ENCODE measurements around the gene TRIM65.

The TRIM65 gene

GRCh38 chr17:75919611-75920010 lies 22.9 kb upstream of the TRIM65 start:
- in situ Hi-C loops (cut with MboI; ENCODE audit: low pct_unique_long_range_greater_than_20kb, low sequenced_read_pairs) = no loop called here
- no peak for DNase-seq

DNA sequence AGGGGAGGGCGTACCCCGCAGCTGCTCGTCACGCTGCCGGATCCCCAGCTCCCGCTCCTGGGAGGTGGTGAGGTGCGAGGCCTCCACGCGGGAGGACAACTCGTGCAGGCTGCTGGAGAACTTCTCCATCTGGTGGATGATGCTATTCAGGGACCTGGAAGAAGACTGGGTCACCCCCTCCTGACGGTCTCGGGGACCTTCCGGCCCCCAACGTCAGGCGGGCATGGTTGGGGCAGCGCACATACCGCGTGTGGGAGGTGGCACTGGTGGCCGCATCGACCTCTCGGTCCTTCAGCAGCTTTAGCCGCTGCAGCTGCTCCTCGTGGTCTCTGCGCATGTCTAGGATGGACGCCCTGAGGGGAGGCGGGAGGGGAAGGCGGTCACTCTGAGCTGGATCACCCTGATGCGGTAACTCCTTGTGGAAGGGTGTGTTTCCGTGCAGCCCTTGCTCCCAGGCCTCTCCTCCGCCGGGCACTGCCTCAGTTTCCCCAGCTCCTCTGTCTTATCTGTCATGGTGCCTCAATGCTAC lies 21.2 kb upstream of the TRIM65 start:
- DNase-seq = no peak
- in situ Hi-C loops (cut with MboI; ENCODE audit: low pct_unique_long_range_greater_than_20kb, low sequenced_read_pairs) = no loop called here

GRCh38 chr17:75917141-75917916 lies 20.6 kb upstream of the TRIM65 start:
- in situ Hi-C loops (cut with MboI; ENCODE audit: low pct_unique_long_range_greater_than_20kb, low sequenced_read_pairs) = no loop called here
- no peak for DNase-seq

DNA sequence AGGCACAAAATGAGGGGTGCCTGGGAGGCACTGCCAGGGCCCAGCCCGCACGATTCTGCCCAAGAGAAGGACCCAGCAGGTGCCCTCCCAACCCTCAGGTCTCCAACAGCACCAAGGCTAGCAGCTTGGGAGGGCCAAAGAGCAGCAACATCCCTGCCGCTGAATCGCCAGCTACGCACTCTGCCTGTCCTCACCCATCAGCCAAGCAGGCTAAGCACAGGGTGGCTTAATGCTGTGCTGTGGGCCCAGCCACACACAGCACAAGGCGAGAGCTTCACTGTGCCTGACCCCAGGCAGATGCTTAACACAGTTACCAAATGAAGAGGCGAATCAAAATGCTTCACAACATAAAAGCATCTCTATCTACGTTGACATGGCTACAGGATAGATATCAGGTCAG lies 18.5 kb upstream of the TRIM65 start:
- no peak for DNase-seq
- in situ Hi-C loops (cut with MboI; ENCODE audit: low pct_unique_long_range_greater_than_20kb, low sequenced_read_pairs) = no loop called here

DNA sequence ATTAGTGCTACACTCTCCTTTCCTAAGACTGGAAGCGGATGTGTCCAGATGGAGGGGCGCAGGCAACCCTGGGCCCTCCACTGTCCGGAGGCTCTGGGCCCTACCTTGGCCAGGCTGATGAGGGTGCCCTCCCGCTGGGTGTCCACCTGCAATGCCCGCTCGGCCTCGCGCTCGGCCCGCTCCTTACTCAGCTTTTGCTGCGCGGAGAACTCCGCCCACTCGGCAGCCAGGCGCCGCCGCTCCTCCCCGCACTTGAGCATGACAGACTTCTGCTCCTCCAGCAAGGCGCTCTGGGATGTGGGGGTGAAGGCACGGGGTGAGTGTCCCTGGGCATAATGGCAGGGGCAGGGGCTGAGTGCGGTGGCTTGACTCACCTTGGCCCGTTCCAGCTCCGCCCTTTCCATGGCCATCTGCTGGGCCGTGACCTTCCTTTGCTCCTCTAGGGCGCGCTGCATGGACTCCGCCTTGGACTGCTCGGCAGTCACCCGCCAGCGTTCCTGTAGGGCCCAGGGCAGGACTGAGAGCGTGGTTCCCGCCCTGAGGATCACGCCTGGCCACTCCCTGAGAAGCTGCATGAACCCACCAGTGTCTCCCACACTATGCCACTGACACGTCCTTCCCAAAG lies 18.0 kb upstream of the TRIM65 start:
- no peak for DNase-seq
- in situ Hi-C loops (cut with MboI; ENCODE audit: low pct_unique_long_range_greater_than_20kb, low sequenced_read_pairs) = no loop called here

DNA sequence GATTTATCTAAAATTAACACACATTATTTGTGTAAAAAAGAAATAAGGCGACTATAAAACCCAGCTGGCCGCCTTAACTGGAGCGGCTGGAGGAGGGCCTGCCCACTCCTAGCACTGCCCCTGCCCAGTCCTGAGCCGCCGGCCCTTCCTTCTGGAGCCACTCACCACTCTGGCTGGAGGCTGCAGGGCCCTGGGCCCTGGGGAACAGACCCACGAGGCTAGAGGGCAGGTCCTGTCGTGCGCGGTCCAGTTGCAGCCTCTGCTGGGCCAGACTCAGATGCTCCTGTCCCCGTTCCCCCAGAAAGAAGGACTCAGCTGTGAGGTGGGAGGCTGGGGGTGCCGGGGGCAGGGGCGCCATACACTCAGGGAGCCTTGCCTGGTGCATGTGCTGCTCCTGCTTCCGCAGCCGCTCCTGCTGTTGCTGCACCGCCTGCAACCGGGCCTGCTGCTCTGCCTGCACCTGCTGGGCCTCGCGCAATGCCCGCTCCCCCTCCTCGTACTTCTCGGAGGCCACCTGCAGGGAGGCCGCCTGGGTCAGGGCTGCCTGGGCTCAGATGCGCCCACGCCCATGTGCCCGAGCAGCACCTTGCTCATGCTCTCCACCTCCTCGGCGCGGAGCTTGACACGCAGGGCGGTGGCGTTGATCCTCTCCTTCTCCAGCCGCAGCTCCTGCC lies 16.9 kb upstream of the TRIM65 start:
- no peak for DNase-seq
- in situ Hi-C loops (cut with MboI; ENCODE audit: low pct_unique_long_range_greater_than_20kb, low sequenced_read_pairs) = no loop called here

DNA sequence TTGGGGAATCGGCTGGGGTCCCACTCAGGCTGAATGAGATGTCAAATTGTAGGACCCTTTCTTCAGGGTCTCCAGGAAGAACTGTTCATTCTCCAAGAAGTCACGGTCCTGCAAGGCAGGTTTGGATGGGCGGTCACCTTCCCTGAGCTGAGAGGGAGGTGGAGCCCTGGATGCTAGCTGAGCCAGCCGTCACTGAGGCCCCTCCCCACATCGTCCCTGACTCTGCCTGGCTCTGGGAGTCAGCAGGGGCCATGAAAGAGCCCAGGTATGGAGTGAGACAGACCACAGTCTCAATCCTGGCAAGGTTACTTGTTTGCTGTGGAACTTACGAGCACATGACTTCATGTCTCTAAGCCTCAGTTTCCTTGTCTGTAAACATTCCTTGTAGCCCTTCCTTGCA lies 13.9 kb upstream of the TRIM65 start:
- in situ Hi-C loops (cut with MboI; ENCODE audit: low pct_unique_long_range_greater_than_20kb, low sequenced_read_pairs) = no loop called here
- no peak for DNase-seq

DNA sequence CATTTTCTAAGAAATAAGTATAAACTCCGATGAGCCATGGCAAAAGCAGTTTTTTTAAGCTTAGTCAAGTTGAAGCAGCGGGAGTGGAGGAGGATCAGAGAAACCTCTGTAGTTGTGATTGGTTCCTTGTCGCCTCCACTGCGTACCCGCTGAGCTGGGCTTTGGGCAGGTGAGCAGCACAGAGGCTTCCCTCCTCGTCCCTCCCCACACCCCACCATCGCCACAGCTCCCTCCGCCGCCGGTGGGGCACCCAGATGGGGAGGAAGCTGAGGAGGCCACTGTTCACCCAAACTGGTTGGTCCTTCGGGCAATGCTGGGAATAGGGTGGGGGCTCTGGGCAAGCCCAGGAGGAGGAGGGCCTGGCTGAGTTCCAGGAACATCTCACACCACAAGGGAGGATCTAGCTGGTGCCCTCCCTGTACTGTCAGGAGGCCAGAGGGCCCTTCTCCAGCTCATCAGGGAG lies 13.1 kb upstream of the TRIM65 start:
- DNase-seq = no peak
- in situ Hi-C loops (cut with MboI; ENCODE audit: low pct_unique_long_range_greater_than_20kb, low sequenced_read_pairs) = no loop called here

- in situ Hi-C loops (cut with MboI; ENCODE audit: low pct_unique_long_range_greater_than_20kb, low sequenced_read_pairs) = no loop called here
Measured at GRCh38 chr17:75909051-75909811, 12.5 kb upstream of the TRIM65 start.

GRCh38 chr17:75908201-75908600 lies 11.4 kb upstream of the TRIM65 start:
- DNase-seq = no peak
- in situ Hi-C loops (cut with MboI; ENCODE audit: low pct_unique_long_range_greater_than_20kb, low sequenced_read_pairs) = no loop called here

More at GRCh38 chr17:75909051-75909811, 12.5 kb upstream of the TRIM65 start:
- DNase-seq = no peak

GRCh38 chr17:75906143-75906884 lies 9.6 kb upstream of the TRIM65 start:
- no peak for DNase-seq
- in situ Hi-C loops (cut with MboI; ENCODE audit: low pct_unique_long_range_greater_than_20kb, low sequenced_read_pairs) = no loop called here

- in situ Hi-C loops (cut with MboI; ENCODE audit: low pct_unique_long_range_greater_than_20kb, low sequenced_read_pairs) = no loop called here
Measured at GRCh38 chr17:75904749-75905521, 8.2 kb upstream of the TRIM65 start, which contains the start of gene MRPL38. MRPL38 (minus strand) TSS chr17:75904884; CDS start chr17:75904875, 9 bp downstream.

GRCh38 chr17:75902406-75902805 lies 5.7 kb upstream of the TRIM65 start:
- in situ Hi-C loops (cut with MboI; ENCODE audit: low pct_unique_long_range_greater_than_20kb, low sequenced_read_pairs) = no loop called here
- DNase-seq = no peak

More at GRCh38 chr17:75904749-75905521, 8.2 kb upstream of the TRIM65 start, which contains the start of gene MRPL38:
- peak; percentile 97 for DNase-seq

DNA sequence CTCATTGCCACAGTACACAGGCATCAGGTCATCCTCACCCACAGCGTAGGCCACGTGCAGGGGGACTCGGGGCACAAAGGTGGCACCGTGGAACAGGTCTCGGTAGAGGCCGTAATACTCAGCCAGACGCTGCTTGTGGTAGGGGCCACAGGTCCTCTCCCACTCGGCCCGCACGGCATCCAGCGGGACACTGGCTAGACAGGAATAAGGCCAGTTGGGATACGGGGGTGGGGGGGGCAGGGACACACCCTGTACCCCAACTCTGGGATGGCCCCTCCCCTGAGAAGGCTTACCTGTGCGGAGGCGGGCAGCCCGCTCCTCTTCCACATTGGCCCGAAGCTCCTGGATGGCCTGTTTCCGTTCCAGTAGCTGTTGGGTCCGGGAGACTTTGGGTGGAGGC lies 5.0 kb upstream of the TRIM65 start:
- no peak for DNase-seq
- in situ Hi-C loops (cut with MboI; ENCODE audit: low pct_unique_long_range_greater_than_20kb, low sequenced_read_pairs) = no loop called here

GRCh38 chr17:75900691-75901533 lies 4.2 kb upstream of the TRIM65 start:
- no peak for DNase-seq
- in situ Hi-C loops (cut with MboI; ENCODE audit: low pct_unique_long_range_greater_than_20kb, low sequenced_read_pairs) = no loop called here

GRCh38 chr17:75899767-75900468 lies 3.2 kb upstream of the TRIM65 start:
- DNase-seq = no peak
- in situ Hi-C loops (cut with MboI; ENCODE audit: low pct_unique_long_range_greater_than_20kb, low sequenced_read_pairs) = no loop called here
